GM18498 (cell line): Measurements from ENCODE around the gene FIBP.

ENCODE experiments used
- ATAC-seq: cut with Tn5 transposase; IDR thresholded peaks from one replicate; pipeline ENCODE4 v1.9.1; 2021; ENCODE audit warnings: mild to moderate bottlenecking, moderate library complexity; ENCODE audit not compliant: unreplicated experiment

The FIBP gene

GRCh38 chr11:65891219-65892136, 3.2 kb upstream of the FIBP start:
- no peak for ATAC-seq

DNA sequence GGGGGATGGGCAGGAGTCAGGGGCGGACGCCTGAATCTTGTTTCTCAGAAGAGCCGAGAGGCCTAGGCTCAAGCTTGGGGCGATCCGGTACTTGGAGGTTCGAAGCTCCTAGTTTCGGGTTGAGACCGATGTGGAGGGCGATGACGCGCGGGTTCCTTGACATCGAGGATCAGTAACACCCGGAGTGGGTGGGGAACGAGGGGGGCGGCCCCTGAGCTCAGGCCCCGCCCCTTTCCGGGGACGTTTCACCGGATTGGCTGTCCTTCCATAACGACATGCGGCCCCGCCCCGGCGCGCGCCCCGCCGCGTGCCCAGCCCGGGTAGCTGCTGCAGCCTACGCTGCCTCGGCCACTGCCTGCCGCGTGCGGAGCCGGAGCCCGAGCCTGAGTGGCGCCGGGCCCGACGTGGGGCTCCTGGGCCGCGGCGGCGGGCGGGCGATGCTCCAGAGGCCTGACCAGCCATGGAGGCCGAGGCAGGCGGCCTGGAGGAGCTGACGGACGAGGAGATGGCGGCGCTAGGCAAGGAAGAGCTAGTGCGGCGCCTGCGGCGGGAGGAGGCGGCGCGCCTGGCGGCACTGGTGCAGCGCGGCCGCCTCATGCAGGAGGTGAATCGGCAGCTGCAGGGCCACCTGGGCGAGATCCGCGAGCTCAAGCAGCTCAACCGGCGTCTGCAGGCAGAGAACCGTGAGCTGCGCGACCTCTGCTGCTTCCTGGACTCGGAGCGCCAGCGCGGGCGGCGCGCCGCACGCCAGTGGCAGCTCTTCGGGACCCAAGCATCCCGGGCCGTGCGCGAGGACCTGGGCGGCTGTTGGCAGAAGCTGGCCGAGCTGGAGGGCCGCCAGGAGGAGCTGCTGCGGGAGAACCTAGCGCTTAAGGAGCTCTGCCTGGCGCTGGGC, 2.3 kb upstream of the FIBP start, which contains the start of gene CCDC85B:
Gene CCDC85B, plus strand, starts transcription at position 350 of the 895 bp plus-strand sequence. Its CDS starts 111 bp downstream, at position 461.
- ATAC-seq: peak; percentile 52

- peak; percentile 8 for ATAC-seq
Measured at GRCh38 chr11:65887723-65888162, 528 bp downstream of the FIBP start.

DNA sequence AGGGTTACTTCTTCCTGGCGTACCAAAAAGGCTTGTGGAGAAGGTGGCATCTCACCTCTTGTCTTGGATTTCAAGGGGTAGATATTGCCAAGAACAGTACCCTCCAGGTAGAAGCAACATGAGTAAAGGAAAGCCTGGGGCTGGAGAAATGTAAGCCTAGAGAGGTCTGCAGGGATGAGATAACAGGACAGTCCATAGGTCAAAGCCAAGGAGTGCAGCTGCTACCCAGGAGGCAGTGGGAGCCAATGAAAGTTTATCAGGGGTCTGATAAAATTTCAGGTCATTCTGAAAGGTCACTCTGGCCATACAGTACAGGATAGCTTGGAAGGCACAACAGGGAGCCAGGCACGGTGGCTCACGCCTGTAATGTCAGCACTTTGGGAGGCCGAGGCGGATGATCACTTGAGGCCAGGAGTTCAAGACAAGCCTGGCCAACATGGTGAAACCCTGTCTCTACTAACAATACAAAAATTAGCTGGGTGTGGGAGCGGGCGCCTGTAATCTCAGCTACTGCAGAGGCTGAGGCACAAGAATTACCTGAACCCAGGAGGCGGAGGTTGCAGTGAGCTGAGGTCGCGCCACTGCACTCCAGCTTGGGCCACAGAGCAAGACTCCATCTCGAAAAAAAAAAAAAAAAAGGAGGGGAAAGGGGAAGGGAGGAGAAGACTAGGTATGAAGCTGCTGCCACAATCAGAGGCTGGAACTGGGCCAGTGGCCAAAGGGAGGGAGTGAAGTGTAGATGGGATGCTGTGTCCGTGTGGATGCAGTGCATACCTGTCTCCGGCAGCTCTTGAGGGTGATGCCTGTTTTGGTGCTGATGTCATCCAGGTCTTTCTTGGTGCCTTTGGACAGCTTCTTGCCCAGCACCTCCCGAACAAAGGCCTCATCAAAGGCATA, 1.2 kb downstream of the FIBP start:
- ATAC-seq: no peak

- ATAC-seq: no peak
Measured at GRCh38 chr11:65885808-65886536, 2.3 kb downstream of the FIBP start.

DNA sequence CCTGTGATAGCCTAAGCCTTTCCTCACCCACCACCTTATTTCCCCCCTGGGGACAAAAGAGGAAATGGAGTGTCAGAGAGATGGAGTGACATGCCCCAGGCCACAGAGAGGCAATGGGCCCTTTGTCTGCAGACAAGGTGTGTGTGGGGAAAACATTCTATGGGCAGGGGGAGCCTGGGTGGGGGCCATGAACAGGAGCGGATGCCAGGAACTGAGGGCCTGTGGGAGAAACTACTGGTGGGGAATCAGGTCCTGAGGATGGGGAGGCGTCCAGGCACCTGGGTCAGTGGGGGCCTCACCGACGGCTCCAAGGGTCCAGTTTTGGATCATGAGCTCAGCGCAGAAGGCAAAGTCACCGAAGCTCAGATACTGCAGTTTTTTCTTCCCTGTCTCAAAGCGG, 3.0 kb downstream of the FIBP start:
- no peak for ATAC-seq

GRCh38 chr11:65884716-65885092, 3.6 kb downstream of the FIBP start:
- peak; percentile 31 for ATAC-seq

- no peak for ATAC-seq
Measured at GRCh38 chr11:65883786-65884715, 4.2 kb downstream of the FIBP start.

GRCh38 chr11:65883058-65883761, 5.1 kb downstream of the FIBP start:
- no peak for ATAC-seq

- no peak for ATAC-seq
Measured at GRCh38 chr11:65882120-65883057, 5.9 kb downstream of the FIBP start.

GRCh38 chr11:65880844-65881421, 7.3 kb downstream of the FIBP start:
- no peak for ATAC-seq

DNA sequence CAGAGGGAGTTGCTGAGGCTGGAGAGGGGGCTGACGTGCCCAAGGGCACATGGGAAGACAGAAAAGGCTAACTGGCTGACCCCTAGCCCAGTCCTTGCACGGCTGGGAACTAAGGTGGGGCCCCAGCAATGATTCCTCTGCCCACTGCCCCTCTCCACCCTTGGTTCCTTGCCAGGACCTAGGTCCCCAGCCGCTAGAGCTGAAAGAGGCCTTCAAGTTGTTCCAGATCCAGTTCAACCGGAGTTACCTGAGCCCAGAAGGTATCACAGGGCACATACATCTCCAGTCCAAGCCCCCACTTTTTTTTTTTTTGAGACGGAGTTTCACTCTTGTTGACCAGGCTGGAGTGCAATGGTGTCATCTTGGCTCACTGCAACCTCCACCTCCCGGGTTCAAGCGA, 8.2 kb downstream of the FIBP start:
- ATAC-seq: no peak

GRCh38 chr11:65879617-65880016, 8.7 kb downstream of the FIBP start, which contains the start of gene CTSW:
Gene CTSW, plus strand, starts transcription at chr11:65879837. Its CDS starts 18 bp downstream, at chr11:65879855.
- no peak for ATAC-seq

GRCh38 chr11:65873318-65874156, 14.7 kb downstream of the FIBP start:
- peak; percentile 86 for ATAC-seq

GRCh38 chr11:65872586-65873317, 15.5 kb downstream of the FIBP start, which contains the start of gene EFEMP2:
Gene EFEMP2, minus strand, starts transcription at chr11:65872800. Its CDS starts 446 bp downstream, at chr11:65872354.
- no peak for ATAC-seq
